ENCODE data around the gene POLR3GL.

POLR3GL gene

GRCh38 chr1:145942405-145942804, 22.1 kb upstream of the POLR3GL start:
- Histone ChIP-seq H3K27me3 (ENCODE audit: insufficient read depth, low read depth, severe bottlenecking) (no peaks in the 10 kb centered on the region), H3K4me3 (ENCODE audit: low read depth, low read length) (no peak overlapping the region), H3K27ac (no peak overlapping the region), H3K9me3 (ENCODE audit: severe bottlenecking) (no peaks in the 10 kb centered on the region), H3K36me3 (peaks cover 36% of the 10 kb centered on the region)
- TF ChIP-seq, protein P1, sequence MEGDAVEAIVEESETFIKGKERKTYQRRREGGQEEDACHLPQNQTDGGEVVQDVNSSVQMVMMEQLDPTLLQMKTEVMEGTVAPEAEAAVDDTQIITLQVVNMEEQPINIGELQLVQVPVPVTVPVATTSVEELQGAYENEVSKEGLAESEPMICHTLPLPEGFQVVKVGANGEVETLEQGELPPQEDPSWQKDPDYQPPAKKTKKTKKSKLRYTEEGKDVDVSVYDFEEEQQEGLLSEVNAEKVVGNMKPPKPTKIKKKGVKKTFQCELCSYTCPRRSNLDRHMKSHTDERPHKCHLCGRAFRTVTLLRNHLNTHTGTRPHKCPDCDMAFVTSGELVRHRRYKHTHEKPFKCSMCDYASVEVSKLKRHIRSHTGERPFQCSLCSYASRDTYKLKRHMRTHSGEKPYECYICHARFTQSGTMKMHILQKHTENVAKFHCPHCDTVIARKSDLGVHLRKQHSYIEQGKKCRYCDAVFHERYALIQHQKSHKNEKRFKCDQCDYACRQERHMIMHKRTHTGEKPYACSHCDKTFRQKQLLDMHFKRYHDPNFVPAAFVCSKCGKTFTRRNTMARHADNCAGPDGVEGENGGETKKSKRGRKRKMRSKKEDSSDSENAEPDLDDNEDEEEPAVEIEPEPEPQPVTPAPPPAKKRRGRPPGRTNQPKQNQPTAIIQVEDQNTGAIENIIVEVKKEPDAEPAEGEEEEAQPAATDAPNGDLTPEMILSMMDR (IDR thresholded peaks at IDR 0.05; ENCODE audit: low read depth, low read length), result no peak
- DNase-seq, result no peak

DNA sequence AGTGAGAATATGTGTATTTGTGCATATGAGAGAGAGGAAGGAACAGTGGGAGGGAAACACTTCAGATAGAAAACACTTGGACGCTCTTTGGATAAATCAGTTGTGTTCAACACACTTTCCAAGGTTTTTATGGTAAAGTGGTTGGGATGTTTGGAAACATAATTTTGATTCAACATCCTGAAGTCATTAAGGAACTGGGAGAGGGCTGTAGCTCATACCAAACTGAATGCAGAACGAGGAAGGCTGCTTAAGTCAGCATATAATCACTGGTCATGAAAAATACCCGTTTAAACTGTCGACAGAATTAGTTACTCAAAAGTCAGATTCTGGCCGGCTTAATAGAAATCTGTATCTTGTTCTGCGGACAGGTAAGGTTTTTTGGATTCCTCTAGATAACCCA, 21.6 kb upstream of the POLR3GL start:
- Histone ChIP-seq H3K4me3 (ENCODE audit: low read depth, low read length) (no peak overlapping the region), H3K27ac (no peak overlapping the region), H3K27me3 (ENCODE audit: insufficient read depth, low read depth, severe bottlenecking) (no peaks in the 10 kb centered on the region), H3K36me3 (peaks cover 36% of the 10 kb centered on the region), H3K9me3 (ENCODE audit: severe bottlenecking) (no peaks in the 10 kb centered on the region)
- TF ChIP-seq, protein P1 (IDR thresholded peaks at IDR 0.05; ENCODE audit: low read depth, low read length), result no peak
- DNase-seq, result no peak

GRCh38 chr1:145944532-145944931, 20.0 kb upstream of the POLR3GL start:
- H3K4me3 ChIP-seq (ENCODE audit: low read depth, low read length), result no peak overlapping the region
- no peaks in the 10 kb centered on the region for H3K9me3 ChIP-seq (ENCODE audit: severe bottlenecking)
- no peak for DNase-seq
- H3K36me3 ChIP-seq, result peaks cover 36% of the 10 kb centered on the region
- TF ChIP-seq, protein P1 (IDR thresholded peaks at IDR 0.05; ENCODE audit: low read depth, low read length), result no peak
- H3K27ac ChIP-seq, result no peak overlapping the region
- no peaks in the 10 kb centered on the region for H3K27me3 ChIP-seq (ENCODE audit: insufficient read depth, low read depth, severe bottlenecking)

DNA sequence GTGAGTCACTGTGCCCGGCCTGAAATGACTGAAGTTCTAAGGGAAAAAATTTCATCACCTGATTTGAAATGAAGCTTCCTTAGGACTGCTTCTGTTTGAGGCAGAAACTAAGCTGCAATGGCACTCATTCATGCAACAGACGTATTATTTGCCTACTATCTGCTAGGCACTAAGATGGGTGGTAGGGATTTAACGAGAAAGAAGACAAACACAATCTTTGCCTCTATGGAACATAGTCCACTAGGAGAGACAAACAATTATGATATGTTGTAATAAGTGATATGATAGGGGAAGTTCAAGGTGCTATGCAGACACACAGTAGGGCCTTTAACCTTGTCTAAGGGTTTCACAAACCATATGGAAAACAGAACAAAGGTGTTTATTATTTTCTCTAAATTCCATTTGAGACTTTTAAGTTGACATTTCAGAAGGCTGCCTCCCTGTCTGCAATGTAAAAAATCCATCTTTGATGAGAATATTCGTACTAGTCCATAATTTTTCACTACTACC, 18.0 kb upstream of the POLR3GL start:
- Histone ChIP-seq H3K4me3 (ENCODE audit: low read depth, low read length) (no peak overlapping the region), H3K9me3 (ENCODE audit: severe bottlenecking) (no peaks in the 10 kb centered on the region), H3K27me3 (ENCODE audit: insufficient read depth, low read depth, severe bottlenecking) (no peaks in the 10 kb centered on the region), H3K27ac (no peak overlapping the region), H3K36me3 (peaks cover 29% of the 10 kb centered on the region)
- no peak for DNase-seq
- TF ChIP-seq, protein P1 (IDR thresholded peaks at IDR 0.05; ENCODE audit: low read depth, low read length), result no peak

DNA sequence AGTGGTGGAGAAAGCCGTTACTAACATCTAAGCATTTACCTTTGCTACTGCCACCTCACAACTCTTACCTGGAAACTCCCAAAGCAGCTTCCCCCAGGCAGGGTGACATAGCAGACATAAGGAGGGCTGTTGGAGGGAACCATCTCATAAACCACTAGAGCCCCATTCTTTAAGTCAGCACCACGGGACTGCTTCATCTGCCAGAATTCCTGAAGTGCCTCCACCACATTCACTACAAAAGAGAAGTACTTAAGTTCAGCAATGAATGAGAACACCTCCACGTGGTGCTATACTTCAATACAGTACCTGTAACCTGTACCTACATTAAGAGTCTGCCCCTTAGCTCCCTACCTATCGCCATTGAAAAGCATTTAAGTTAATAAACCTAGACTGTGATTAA, 16.9 kb upstream of the POLR3GL start:
- TF ChIP-seq, protein P1 (IDR thresholded peaks at IDR 0.05; ENCODE audit: low read depth, low read length), result no peak
- Histone ChIP-seq H3K27me3 (ENCODE audit: insufficient read depth, low read depth, severe bottlenecking) (no peaks in the 10 kb centered on the region), H3K4me3 (ENCODE audit: low read depth, low read length) (no peak overlapping the region), H3K27ac (no peak overlapping the region), H3K9me3 (ENCODE audit: severe bottlenecking) (no peaks in the 10 kb centered on the region), H3K36me3 (peaks cover 27% of the 10 kb centered on the region)
- no peak for DNase-seq

DNA sequence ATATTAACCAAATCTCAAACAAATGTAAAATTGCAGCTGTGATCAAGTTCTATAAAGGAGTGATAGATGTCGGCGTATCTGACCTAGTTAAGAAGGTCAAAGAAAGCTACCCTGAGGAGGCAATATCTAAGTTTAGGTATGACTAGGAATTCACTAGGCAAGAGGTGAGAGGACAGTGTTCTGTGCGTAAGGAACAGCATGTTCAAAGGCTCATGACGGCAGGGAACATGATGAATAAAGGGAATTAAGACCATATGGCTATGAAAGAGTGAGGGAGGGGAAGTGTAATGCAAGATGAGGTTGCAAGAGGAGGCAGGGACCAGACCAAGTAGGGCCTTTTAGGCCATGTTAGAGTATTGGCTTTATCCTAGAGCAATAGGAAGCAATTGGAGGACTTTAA, 15.3 kb upstream of the POLR3GL start:
- Histone ChIP-seq H3K36me3 (peaks cover 15% of the 10 kb centered on the region), H3K4me3 (ENCODE audit: low read depth, low read length) (no peak overlapping the region), H3K9me3 (ENCODE audit: severe bottlenecking) (no peaks in the 10 kb centered on the region), H3K27me3 (ENCODE audit: insufficient read depth, low read depth, severe bottlenecking) (no peaks in the 10 kb centered on the region), H3K27ac (no peak overlapping the region)
- TF ChIP-seq, protein P1 (IDR thresholded peaks at IDR 0.05; ENCODE audit: low read depth, low read length), result no peak
- DNase-seq, result no peak
